Muscle of arm (tissue), 12 donors: ENCODE results near the gene SEMA3G. TPM values are rescaled to one million over a fixed set of nuclear protein-coding genes. Genes with fewer than 3 reads are reported as not detected.

ENCODE experiments used
- DNase-seq: peaks from one replicate; pipeline ENCODE4 v3.0.0-alpha.2; 2013
- polyA plus RNA-seq, 12 donors: library from polyadenylated mRNA; unstranded; fragments of 120-200 nt; gene quantifications; one replicate each; pipeline ENCODE4 v1.2.1, GENCODE V29; 2013; ENCODE audit not compliant: insufficient read length in 12 of 12

The SEMA3G gene
- polyA plus RNA-seq, 12 donors = 10.2 to 16.1 (median 12.5) TPM; not detected in 1

DNA sequence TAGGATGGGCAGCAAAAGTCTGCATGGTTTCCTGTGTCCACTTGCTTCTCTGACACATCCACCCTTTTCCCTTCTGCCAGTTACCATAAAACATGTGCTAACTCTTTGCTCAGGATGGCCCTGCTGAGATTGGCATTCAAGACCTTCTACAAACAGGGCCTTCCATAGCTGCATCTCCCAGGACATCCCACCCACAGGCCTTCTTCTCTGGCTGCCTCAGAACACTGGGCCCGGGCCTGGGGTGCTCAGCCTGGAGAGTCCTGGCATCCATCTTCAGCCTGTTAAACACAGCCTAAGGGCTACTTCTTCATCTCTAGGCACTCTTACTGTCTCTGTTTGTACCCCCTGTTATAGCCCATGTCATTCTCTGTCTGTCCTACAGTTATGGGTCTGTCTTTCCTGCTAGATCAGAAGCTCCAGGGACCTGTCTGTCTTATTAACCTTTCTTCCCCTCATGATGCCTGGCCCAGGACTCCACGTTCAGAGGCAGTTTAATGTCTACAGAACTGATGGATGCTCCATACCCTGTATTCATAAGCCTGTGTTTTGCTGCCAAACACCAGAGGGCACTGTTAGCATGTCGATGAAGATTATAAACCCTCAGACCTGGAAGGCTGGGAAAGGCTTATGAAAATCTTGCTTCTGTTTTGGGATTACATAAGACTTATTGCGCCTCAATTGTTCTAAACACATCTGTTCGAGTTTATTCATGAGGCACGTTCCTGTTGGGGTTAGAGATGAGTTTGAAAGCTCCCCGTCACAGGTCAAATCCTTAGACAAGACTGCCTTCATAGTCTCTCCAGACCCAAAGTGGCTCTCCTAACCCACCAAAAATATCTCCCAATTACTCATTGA is 16.5 kb downstream of the SEMA3G start:
- peak; percentile 82 for DNase-seq

DNA sequence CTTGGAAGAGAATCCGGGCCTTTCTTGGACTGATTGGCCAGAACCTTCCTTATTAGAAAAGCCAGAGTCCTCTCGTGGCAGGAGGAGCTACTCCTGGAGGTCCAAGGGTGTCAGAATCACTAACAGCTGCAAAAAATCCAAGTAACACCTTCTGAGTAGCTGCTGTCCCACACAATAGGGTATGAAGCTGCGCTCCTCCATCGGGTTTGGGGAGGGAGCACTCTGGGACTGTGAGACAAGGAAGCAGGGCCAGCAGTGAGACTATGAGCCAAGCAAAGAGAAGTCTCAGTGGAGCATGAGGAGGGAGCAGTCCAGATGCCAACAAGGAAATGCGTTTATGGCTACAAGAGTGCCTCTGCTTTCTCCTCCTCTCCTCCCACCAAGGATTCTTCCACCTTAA is 21.7 kb downstream of the SEMA3G start:
- no peak for DNase-seq

DNA sequence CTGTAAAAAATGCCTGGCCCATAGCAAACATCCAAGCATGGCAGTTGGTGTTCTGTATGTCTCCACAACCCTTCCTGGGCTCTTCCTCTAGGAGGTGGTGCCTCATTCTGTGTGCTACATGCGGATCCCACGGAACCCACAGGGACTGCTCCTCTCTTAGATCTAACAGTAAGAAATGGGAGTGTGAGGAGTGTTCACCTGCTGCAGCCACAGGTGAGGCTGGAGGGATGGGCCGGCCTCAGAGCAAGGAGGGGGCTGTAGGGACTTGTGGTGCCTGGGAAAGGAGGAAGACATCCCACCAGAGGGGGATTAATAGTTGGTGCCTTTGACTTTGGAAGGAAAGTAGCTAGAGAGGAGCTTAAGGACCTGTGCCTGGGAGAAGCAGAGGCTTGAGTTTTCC is 22.2 kb downstream of the SEMA3G start:
- DNase-seq = no peak

DNA sequence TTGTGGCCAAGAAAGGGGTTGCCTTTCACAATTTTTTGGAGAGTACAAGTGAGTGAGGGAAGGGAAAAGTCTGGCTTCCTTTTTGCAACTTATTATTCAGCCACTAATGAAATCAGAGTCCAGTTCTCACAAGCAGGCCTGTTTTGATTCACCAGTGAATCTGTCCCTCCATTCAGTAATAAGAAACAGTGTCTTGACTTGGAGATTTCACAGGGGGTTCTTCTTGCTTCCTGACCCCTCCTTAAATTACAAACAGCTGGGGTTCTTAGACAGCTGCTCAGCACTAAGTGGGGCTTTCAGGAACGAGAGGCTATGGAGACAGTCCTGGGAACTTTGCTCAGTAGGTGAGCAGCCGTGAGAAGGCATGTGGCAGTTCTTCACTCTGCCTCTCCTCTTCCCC is 24.5 kb downstream of the SEMA3G start:
- DNase-seq = no peak

DNA sequence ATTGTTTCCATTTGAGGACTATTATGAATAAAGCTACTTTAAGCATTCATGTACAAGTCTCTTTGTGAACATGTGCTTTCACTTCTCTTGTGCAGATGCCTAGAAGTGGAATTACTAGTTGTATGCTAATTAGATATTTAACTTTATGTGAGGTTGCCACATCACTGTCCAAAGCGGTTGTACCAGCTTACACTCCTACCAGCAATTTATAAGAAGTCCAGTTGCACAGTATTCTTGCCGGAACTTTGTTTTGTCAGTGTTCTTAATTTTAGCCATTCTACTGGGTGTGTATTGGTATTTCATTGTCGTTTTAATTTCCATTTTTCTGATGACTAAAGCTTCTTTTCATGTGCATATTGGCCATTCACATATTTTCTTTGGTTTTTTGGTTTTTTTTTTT is 29.1 kb downstream of the SEMA3G start:
- DNase-seq = no peak

DNA sequence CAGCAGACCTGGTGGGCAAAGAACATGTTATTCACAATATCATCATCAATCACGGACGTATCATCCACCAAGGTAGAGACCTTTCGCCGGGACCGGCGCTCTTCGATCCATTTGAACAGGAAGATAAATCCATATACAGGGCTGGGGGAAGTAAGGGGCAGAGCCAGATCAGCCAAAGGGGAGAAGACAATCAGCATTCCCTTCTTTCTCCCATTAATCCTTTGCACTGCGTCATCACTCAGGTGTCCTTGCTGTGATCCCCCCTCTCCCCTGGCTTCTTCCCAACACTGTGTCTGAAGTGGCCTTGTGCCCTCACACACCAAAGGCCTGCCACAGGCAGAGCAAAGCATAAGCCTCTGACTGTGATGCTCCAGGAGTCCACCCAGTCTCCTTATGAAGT is 36.4 kb downstream of the SEMA3G start:
- DNase-seq = no peak

DNA sequence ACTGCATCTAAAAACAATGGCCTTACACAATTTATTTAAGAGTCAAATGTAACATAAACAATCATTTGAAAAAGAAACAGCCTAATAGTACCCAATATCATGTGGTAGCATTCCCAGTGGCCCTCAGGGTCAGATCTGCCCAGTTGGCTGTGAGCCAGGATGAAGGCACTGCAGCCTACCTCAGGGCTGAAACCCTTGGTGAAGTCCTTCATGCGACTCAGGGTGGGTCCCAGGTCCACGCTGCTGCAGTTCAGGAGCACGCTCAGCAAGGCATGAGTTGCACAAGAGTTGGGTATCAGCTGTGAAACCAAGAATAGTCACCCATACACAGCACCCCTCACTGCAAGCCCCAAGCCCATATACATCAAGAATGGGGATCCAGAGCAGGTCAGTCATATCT is 37.1 kb downstream of the SEMA3G start:
- DNase-seq = no peak

DNA sequence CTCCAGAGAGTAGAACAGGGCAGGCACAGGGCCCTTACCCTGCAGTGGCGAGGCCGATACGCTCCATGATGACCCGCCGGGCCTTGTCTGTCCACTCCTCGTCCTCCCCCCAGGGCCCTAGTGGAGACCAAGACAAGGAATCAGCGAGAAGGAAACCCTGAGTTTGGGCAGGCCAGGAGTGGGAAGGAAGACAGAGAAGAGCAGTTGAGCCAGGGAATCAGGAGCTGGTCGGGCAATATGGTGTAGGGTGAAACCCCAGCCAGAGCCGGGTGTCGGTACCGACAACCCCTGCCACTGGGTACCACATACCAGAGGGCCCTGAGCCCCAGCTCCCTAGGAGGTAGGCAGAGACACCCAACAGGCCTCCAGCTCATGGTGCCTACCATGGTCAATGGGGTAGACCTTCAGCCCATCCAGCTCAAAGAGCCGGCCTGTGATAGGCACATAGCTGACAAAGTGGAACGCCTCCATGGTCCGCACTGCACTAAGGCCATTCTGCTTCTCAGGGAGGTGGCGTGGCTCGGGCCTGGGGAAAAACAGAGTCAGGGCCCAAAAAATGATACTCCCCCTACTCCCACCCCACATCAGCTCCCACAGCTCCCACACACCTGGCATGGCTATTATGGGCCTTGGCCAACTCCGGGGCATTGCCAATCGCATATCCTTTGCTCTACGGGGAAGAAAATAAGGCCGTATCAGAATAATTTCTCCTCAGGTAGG is 38.0 kb downstream of the SEMA3G start:
- DNase-seq = no peak

DNA sequence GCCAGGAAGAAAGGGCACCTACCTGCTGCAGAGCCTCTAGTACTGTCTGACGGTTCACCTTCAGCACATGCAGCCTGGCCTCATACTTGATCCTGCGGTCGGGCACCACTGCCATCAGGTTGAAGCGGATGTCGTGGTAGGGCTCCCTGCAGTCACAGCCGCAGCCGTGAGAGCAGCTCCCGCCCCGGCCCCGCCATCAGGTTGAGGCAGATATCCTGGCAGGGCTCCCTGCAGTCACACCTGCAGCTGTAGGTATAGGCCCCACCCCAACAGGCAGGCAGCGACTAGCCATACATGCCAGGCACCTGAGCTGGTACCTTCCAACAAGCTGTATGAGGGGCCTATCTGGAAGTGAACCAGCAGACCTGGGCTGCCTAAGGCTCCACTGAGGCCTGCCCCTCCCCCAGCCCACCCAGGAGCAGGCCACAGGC is 38.7 kb downstream of the SEMA3G start:
- DNase-seq = no peak

DNA sequence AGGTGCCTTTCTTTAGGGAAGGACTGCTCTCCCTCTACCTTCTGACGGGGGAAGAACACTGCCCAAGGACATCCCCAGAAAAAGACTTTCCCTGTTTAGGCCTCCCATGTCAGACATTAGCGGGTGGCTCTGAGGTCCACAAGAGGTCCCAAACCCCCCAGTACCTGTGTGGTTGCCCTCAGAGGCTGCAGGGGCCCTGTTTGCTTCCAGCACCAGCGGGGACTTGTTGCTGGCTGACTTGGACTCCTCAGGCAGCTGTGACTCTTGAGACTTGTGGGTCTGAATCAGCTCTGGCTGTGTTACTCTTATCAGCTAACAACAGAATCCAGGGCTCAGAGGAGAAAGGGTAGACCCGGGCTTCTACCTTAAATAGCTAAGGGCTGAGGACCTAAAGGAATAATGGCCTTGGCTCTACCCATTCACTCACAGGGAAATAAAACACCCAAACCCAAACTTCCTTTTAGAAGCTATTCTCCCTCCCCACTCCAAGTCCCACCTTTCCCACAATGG is 39.2 kb downstream of the SEMA3G start:
- DNase-seq = no peak

DNA sequence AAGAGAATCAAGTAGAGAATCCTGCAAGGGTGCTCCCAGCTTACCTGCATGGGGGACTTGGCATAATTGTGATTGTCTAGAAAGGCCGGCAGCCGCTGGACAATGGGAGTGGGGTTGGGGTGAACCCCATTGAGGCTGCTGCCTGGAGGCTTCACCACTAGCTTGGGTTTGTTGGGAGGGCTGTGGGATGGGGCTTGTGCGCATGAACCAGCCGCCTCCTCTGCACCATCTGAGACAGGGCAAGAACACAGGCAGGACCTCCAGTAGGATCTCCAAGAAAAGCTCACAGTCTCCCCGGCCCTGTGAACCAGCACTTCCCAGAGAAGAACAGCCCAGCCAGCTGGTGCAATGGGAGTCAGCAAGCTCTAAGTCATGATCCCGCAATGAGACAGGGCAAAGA is 39.8 kb downstream of the SEMA3G start:
- no peak for DNase-seq

DNA sequence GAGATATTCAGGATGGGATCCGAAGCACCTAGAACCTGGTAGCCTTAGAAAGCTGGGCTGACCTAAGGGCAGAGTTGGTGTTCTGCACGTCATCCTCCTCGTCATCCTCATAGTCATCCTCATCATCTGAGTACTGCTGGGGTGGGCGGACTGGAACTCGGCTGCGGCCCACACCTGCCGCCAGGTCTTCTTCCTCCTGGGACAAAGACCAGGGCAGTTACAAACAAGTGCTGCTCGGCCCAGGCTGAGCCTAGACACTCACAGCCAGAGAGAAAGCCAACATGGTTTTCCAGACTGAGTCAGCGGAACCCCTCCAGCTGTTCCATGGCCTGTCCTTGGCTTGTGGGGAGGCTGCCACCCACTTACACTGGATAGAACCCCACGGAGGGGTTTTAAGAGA is 40.5 kb downstream of the SEMA3G start:
- no peak for DNase-seq

DNA sequence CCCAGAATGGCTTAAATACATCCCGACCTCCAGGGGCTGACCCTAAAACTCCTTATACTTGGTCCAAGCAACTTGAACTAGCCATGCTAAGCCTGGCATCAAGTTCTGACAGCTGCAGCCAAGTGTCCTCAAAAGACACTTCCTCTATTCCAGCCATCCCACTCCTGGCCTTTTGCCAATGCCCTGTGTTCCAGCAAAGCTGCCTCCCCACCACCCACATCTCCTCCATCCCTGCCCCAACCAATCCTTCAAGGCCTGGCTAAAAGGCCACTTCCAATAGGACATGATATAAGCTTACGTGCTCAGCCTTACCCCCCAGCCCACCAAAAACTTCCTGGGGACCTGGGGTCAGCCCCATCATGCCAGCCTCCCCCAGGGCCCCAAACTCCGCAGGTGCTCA is 40.9 kb downstream of the SEMA3G start:
- DNase-seq = no peak

DNA sequence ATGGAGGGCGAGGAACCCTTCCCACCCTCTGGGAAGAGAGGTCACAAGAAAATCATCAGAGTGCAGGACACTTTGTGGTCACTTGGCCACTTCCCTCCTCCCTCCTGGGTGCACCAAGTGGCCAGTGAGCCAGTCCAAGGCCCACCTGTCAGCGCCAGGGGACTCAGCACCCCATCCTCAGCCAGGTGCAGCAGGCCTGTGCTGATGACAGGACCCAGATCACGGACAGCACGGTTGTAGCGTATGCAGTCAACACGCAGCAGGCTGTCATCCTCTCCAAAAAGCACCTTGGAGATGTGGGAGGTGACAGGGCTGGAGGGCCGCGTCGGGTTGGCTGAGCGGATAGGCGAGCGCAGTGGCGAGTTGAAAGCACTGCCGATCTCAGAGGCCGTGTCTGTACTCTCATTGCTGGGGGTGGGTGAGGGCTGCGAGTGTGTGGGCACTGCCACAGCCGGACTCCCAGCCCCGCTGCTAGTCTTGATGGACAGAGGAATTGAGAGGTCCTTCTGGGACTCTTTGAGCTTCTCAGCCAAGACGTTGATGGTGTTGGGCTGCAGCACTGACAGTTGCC is 41.5 kb downstream of the SEMA3G start:
- no peak for DNase-seq

DNA sequence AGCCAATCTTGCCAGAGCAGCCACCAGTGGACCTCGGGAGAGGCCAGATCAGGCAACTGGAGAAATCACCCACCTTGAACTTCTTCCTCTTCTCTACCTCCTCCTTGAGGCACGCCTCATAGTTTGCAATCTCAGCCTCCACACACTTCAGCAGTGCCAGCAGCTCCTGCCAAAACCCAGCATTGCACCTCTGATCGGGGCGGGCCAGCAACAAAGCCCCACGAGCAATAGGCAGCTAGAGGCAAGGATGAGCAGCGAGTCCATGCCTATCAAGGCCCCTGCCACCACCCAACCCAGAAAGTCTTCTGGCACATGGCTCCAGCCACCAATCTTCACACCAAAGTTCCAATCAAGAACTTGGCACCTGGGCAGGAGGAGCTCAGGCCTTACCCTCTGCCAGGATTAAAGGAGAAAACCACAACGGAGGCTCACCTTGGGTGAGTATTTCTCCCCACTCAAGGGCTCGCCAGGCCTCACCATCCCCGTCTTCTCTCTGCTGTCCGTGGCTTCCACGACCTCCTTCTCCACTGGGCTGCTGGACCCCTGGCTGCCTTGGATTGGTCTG is 42.1 kb downstream of the SEMA3G start:
- DNase-seq = no peak

DNA sequence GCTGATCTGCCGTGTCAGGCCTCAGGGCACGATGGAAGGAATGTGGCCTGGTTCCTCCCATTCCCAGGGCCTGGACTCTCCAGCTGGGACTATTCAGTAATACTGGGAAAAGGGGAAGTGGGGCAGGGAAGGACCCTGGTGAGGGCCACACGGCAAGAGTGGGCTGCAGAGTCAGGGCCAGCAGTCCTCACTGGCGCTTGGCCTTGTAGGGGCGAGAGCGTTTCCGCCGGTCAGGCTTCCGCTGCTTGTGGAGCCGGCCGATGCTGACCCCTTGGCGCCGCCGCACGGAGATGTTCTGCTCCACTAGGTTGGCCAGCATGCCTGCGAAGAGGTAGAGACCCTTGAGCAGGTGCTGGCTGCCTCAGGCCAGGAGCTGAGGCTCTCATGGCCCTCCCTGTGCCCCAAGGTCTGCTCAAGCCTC is 42.8 kb downstream of the SEMA3G start:
- no peak for DNase-seq

DNA sequence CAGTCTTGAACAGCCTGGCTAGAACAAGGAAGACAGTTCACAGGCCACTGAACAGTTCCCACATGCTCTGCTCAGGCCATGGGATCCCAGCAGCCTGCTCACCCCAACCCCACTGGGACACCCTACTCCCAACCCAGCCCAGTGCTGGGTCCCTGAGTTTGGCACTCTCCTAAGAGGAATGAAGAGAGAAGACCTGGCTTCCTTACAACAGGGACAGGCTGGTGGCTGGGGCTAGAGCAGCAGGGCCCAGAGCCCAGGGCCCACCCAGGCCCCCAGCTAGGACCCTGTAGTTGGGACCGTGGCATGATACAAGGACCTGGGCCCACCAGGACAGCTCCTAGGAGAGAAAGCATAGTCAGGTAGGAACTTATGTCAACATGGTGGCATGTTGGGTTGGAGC is 43.4 kb downstream of the SEMA3G start:
- DNase-seq = no peak

DNA sequence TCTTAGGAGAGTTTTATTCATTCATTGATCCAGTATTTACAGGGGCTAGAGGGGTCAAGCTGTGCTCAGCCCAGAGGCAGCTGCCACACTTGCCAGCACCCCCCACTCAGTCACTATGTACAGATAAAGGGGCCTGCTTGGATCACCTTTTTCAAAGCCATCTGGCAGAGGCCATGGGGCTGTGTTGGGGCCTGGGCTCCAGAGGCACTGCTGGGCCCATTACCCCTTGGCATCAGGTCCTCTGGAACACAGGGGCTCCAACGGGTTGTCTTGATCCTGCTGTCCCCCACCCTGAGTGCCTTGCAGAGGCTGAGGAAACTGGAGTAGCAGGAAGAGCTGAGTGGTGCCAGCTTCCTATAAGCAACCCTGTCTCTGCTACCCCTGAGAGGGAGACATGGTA is 43.9 kb downstream of the SEMA3G start:
- DNase-seq = no peak

DNA sequence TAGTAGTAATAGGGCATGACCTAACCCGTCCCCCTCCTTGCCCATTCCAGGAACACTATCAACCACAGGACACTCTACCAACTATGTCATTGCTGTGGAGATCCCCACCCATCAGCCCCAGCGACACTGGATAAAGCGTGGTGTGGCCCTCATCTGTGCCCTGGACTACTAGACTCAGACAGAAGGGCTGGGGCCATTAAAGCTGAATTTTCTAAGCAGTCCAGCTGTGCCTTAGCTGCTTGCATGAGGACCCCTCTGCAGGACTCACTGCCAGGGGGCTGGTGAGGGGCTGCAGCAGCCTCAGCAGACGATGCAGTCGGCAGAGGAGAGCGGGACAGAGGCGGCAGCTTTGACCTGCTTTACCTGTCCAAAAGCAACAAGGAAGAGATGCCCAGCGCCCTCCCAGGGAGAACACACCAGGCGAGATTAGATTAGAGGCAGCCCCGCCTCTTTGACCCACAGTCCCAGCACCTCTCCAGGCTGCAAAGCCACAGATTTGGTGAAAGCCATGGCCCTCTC is 44.6 kb downstream of the SEMA3G start:
- DNase-seq = no peak

DNA sequence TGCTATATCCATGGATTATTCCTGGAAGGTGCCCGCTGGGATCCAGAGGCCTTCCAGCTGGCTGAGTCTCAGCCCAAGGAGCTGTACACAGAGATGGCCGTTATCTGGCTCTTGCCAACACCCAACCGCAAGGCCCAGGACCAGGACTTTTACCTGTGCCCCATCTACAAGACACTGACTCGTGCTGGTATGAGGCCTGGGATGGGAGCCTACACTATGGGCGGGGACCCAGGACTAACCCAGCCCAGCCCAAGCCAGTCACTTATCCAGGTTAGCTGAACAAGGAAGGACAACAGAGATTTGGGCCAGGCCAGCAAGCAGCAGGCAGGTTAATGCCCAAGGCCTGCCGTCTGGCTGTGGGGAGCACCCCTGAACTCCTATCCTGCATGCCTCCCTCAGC is 45.3 kb downstream of the SEMA3G start:
- DNase-seq = no peak

DNA sequence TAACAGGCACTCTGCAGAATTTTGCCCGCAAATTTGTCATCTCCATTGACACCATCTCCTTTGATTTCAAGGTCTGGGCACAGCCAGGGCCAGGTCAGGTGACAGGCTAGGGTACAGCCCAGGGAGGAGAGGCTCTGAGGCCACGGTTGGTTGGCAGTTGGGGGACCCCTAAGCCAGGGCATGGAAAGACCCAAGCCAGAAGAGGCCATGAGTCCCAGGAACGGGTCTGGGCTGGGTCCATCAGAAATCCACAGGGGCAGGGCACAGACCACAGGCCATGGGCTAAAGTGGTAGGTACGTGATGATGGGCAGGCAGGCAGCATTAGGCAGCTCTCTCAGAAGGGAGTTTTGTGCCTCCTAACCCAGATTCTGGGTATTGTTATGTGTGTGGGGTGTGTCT is 45.8 kb downstream of the SEMA3G start:
- DNase-seq = no peak

DNA sequence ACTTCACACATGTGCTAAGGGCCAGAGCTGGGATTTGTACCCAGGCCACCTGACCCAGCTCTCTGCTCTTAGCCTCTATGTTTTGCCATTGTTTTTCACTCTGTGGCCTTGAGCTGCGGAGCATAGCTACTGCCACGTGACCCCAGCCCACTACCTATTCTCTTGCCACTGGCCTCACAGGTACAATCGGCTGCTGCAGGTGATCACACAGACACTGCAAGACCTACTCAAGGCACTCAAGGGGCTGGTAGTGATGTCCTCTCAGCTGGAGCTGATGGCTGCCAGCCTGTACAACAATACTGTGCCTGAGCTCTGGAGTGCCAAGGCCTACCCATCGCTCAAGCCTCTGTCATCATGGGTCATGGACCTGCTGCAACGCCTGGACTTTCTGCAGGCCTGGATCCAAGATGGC is 46.2 kb downstream of the SEMA3G start:
- no peak for DNase-seq
